ENCODE measurements around the gene APMAP.
"Not testable (repeated sequence)": the region's sequence is repeated elsewhere in the genome, so short reads cannot be mapped to it uniquely, and the experiment has no call there.

APMAP gene

GRCh38 chr20:24929867-24930723 is 62.5 kb downstream of the APMAP start:
- not testable (repeated sequence) for DNase-seq

- not testable (repeated sequence) for DNase-seq
Measured at GRCh38 chr20:24929259-24929658, 63.3 kb downstream of the APMAP start.

- DNase-seq: not testable (repeated sequence)
Measured at GRCh38 chr20:24920706-24921105, 71.8 kb downstream of the APMAP start.

GRCh38 chr20:24919665-24920064 is 72.9 kb downstream of the APMAP start:
- DNase-seq: not testable (repeated sequence)

GRCh38 chr20:24918579-24919566 is 73.7 kb downstream of the APMAP start:
- DNase-seq: no peak

- peak; percentile 82 for DNase-seq
Measured at GRCh38 chr20:24917797-24918578, 74.6 kb downstream of the APMAP start.

- DNase-seq: no peak
Measured at GRCh38 chr20:24917056-24917455, 75.5 kb downstream of the APMAP start.

- DNase-seq: no peak
Measured at GRCh38 chr20:24916412-24916811, 76.1 kb downstream of the APMAP start.

- DNase-seq: no peak
Measured at GRCh38 chr20:24915892-24916291, 76.7 kb downstream of the APMAP start.

GRCh38 chr20:24915440-24915839 is 77.1 kb downstream of the APMAP start:
- no peak for DNase-seq

GRCh38 chr20:24914388-24915241 is 77.9 kb downstream of the APMAP start:
- DNase-seq: no peak

- no peak for DNase-seq
Measured at GRCh38 chr20:24913076-24913628, 79.4 kb downstream of the APMAP start.
